GM21381 (cell line): Measurements from ENCODE around the gene FDXACB1.

Source experiments
- ATAC-seq: cut with Tn5 transposase; IDR thresholded peaks from one replicate; pipeline ENCODE4 v1.9.1; 2021; ENCODE audit warnings: mild to moderate bottlenecking, moderate library complexity; ENCODE audit not compliant: unreplicated experiment

The FDXACB1 gene

GRCh38 chr11:111878849-111879636 lies at the start of gene FDXACB1, which contains the start of gene CFAP68:
TSS of gene FDXACB1 (minus strand) at chr11:111879165. CDS start at chr11:111879132, 33 bp downstream.
TSS of gene CFAP68 (plus strand) at chr11:111879541. CDS start at chr11:111879561, 20 bp downstream.
- peak; percentile 90 for ATAC-seq

GRCh38 chr11:111926505-111927391 lies 47.8 kb upstream of the FDXACB1 start:
- ATAC-seq = peak; percentile 92

GRCh38 chr11:111925953-111926352 lies 47.0 kb upstream of the FDXACB1 start:
- no peak for ATAC-seq

GRCh38 chr11:111923951-111924350 lies 45.0 kb upstream of the FDXACB1 start:
- no peak for ATAC-seq

GRCh38 chr11:111923351-111923788 lies 44.4 kb upstream of the FDXACB1 start:
- no peak for ATAC-seq

GRCh38 chr11:111922803-111923202 lies 43.8 kb upstream of the FDXACB1 start:
- ATAC-seq = no peak

- no peak for ATAC-seq
These were observed 42.7 kb upstream of the FDXACB1 start for GRCh38 chr11:111921541-111922230.

- no peak for ATAC-seq
These were observed 41.9 kb upstream of the FDXACB1 start for GRCh38 chr11:111920908-111921307.

- ATAC-seq = no peak
These were observed 39.7 kb upstream of the FDXACB1 start, which contains the start of gene C11orf52 for GRCh38 chr11:111918390-111919256. TSS of gene C11orf52 (plus strand) at chr11:111918913. CDS start at chr11:111918973, 60 bp downstream.

GRCh38 chr11:111917788-111918187 lies 38.8 kb upstream of the FDXACB1 start:
- no peak for ATAC-seq

- no peak for ATAC-seq
These were observed 38.3 kb upstream of the FDXACB1 start for GRCh38 chr11:111917312-111917711.

GRCh38 chr11:111916768-111917167 lies 37.8 kb upstream of the FDXACB1 start:
- ATAC-seq = no peak

GRCh38 chr11:111913997-111914396 lies 35.0 kb upstream of the FDXACB1 start:
- no peak for ATAC-seq

- no peak for ATAC-seq
These were observed 34.3 kb upstream of the FDXACB1 start for GRCh38 chr11:111913031-111913861.

- no peak for ATAC-seq
These were observed 33.6 kb upstream of the FDXACB1 start, which contains the start of gene HSPB2 for GRCh38 chr11:111912535-111912934. TSS of gene HSPB2 (plus strand) at chr11:111912734. CDS start at chr11:111912830, 96 bp downstream.

GRCh38 chr11:111911563-111912401 lies 32.8 kb upstream of the FDXACB1 start, which contains the start of gene CRYAB:
TSS of gene CRYAB (minus strand) at chr11:111911770. CDS start at chr11:111911724, 46 bp downstream.
- no peak for ATAC-seq

GRCh38 chr11:111910676-111911562 lies 32.0 kb upstream of the FDXACB1 start:
- no peak for ATAC-seq
